GM06990 (cell line): ENCODE data around the gene LYZL1.
"Not testable (repeated sequence)": the region's sequence is repeated elsewhere in the genome, so short reads cannot be mapped to it uniquely, and the experiment has no call there.

Experiments used
- DNase-seq: peaks from one replicate; pipeline ENCODE4 v3.0.0-alpha.2; 2011; ENCODE audit not compliant: insufficient read length; ENCODE audit errors: extremely low read depth
- H3K27me3 ChIP-seq: replicated peaks from 2 replicates; pipeline ENCODE4 v1.6.0; 2011; ENCODE audit warnings: low read length; ENCODE audit not compliant: control insufficient read depth, insufficient read depth
- H3K36me3 ChIP-seq: 2 replicates; pipeline ENCODE4 v1.5.1; 2011; ENCODE audit warnings: low read length; ENCODE audit not compliant: control insufficient read depth, insufficient read depth
- H3K4me3 ChIP-seq: replicated peaks from 2 replicates; pipeline ENCODE4 v1.5.1; 2011; ENCODE audit warnings: low read depth, mild to moderate bottlenecking, control low read depth, low read length
- CTCF ChIP-seq: IDR thresholded peaks from 2 replicates; pipeline ENCODE4 v1.5.1; 2011; ENCODE audit warnings: low read length, control low read depth, mild to moderate bottlenecking, inconsistent platforms; ENCODE audit not compliant: insufficient read depth, poor library complexity, severe bottlenecking

Gene LYZL1

GRCh38 chr10:29319205-29319781 lies 30.4 kb downstream of the LYZL1 start:
- TF ChIP-seq CTCF: no peak
- no peaks in the 10 kb centered on the region for H3K27me3 ChIP-seq
- DNase-seq: no peak
- no peaks in the 10 kb centered on the region for H3K36me3 ChIP-seq
- no peak overlapping the region for H3K4me3 ChIP-seq

GRCh38 chr10:29320680-29321121 lies 31.8 kb downstream of the LYZL1 start:
- not testable (repeated sequence) for H3K4me3 ChIP-seq, H3K27me3 ChIP-seq, DNase-seq, H3K36me3 ChIP-seq

- DNase-seq: no peak
- TF ChIP-seq CTCF: no peak
- H3K36me3 ChIP-seq: no peaks in the 10 kb centered on the region
Measured at GRCh38 chr10:29321656-29322055, 32.8 kb downstream of the LYZL1 start.

GRCh38 chr10:29322918-29323317 lies 34.0 kb downstream of the LYZL1 start:
- no peaks in the 10 kb centered on the region for H3K27me3 ChIP-seq
- DNase-seq: no peak
- H3K4me3 ChIP-seq: no peak overlapping the region
- TF ChIP-seq CTCF: no peak
- no peaks in the 10 kb centered on the region for H3K36me3 ChIP-seq

More at GRCh38 chr10:29321656-29322055, 32.8 kb downstream of the LYZL1 start:
- no peak overlapping the region for H3K4me3 ChIP-seq
- no peaks in the 10 kb centered on the region for H3K27me3 ChIP-seq

GRCh38 chr10:29323367-29323766 lies 34.5 kb downstream of the LYZL1 start:
- TF ChIP-seq CTCF: no peak

GRCh38 chr10:29324220-29324841 lies 35.5 kb downstream of the LYZL1 start:
- Histone ChIP-seq H3K27me3 (no peaks in the 10 kb centered on the region), H3K4me3 (no peak overlapping the region), H3K36me3 (no peaks in the 10 kb centered on the region)
- no peak for DNase-seq
- no peak for TF ChIP-seq CTCF

More at GRCh38 chr10:29323367-29323766, 34.5 kb downstream of the LYZL1 start:
- no peaks in the 10 kb centered on the region for H3K36me3 ChIP-seq
- no peak overlapping the region for H3K4me3 ChIP-seq
- H3K27me3 ChIP-seq: no peaks in the 10 kb centered on the region
- DNase-seq: no peak
